Fibroblast of lung (primary cell): ENCODE data around the gene NKRF. TPM values are rescaled to one million over a fixed set of nuclear protein-coding genes. Genes with fewer than 3 reads are reported as not detected.
A peak's percentile ranks its signal among the peaks of the same experiment; 100 is the strongest.

Experiments used
- DNase-seq, 2 donors: peaks; one replicate each; pipeline versions ENCODE4 v3.0.0 to v3.0.0-alpha.2; 2010; ENCODE audit warnings: low read depth in 2 of 2
- H2AFZ ChIP-seq: 2 replicates; pipeline ENCODE4 v1.5.1; 2012; ENCODE audit warnings: low read length, control low read depth, inconsistent platforms
- H3K27ac ChIP-seq: 2 replicates; pipeline ENCODE4 v1.5.1; 2011; ENCODE audit warnings: low read length, control low read depth; ENCODE audit not compliant: insufficient read depth
- H3K27me3 ChIP-seq: 2 replicates; pipeline ENCODE4 v1.5.1; 2011; ENCODE audit warnings: mild to moderate bottlenecking, low read length; ENCODE audit not compliant: control insufficient read depth, insufficient read depth
- H3K36me3 ChIP-seq: 2 replicates; pipeline ENCODE4 v1.5.1; 2011; ENCODE audit warnings: low read length; ENCODE audit not compliant: control insufficient read depth, insufficient read depth
- H3K4me1 ChIP-seq: 2 replicates; pipeline ENCODE4 v1.5.1; 2011; ENCODE audit warnings: low read length; ENCODE audit not compliant: control insufficient read depth, insufficient read depth; ENCODE audit errors: extremely low read depth
- H3K4me2 ChIP-seq: 2 replicates; pipeline ENCODE4 v1.5.1; 2011; ENCODE audit warnings: low read length, control low read depth; ENCODE audit not compliant: insufficient read depth; ENCODE audit errors: extremely low read depth
- H3K4me3 ChIP-seq, 4 experiments: fragments of 200-600 bp in 1 of 4; sonication (generic) in 1 of 4; replicated peaks in 1 of 4; 2 replicates each; pipeline ENCODE4 v1.5.1; 2011 to 2016; ENCODE audit warnings: low read length in 4 of 4, low read depth in 3 of 4, mild to moderate bottlenecking in 3 of 4, control low read depth in 2 of 4, inconsistent platforms in 1 of 4, mixed read lengths in 1 of 4; ENCODE audit not compliant: insufficient read depth in 1 of 4; ENCODE audit errors: control extremely low read depth in 1 of 4
- H3K79me2 ChIP-seq: 2 replicates; pipeline ENCODE4 v1.5.1; 2012; ENCODE audit warnings: mild to moderate bottlenecking, low read length, inconsistent platforms; ENCODE audit not compliant: control insufficient read depth, insufficient read depth
- H3K9ac ChIP-seq: 2 replicates; pipeline ENCODE4 v1.5.1; 2011; ENCODE audit warnings: mild to moderate bottlenecking, low read length, control low read depth; ENCODE audit not compliant: insufficient read depth
- H3K9me3 ChIP-seq: 2 replicates; pipeline ENCODE4 v1.5.1; 2012; ENCODE audit warnings: low read depth, low read length; ENCODE audit not compliant: control insufficient read depth, insufficient read depth
- H4K20me1 ChIP-seq: 2 replicates; pipeline ENCODE4 v1.5.1; 2011; ENCODE audit warnings: low read length; ENCODE audit not compliant: control insufficient read depth, insufficient read depth; ENCODE audit errors: extremely low read depth
- CTCF ChIP-seq, 2 donors: IDR thresholded peaks in 1 of 2; conservative IDR thresholded peaks in 1 of 2; 1 replicate in 1 of 2; 2 replicates in 1 of 2; pipeline ENCODE4 v1.5.1; 2011 to 2012; ENCODE audit warnings: low read length in 2 of 2, control low read depth in 1 of 2, inconsistent platforms in 1 of 2, low read depth in 1 of 2, mild to moderate bottlenecking in 1 of 2
- EZH2 ChIP-seq: IDR thresholded peaks from 2 replicates; pipeline ENCODE4 v1.5.1; 2012; ENCODE audit warnings: low read length, control low read depth, mild to moderate bottlenecking; ENCODE audit errors: missing control alignments
- polyA plus RNA-seq, 2 donors: library from polyadenylated mRNA; depleted of rRNA in 1 of 2; stranded (reverse) in 1 of 2; unstranded in 1 of 2; fragments of >200 nt; gene quantifications; 2 replicates each; pipeline ENCODE4 v1.2.1, GENCODE V29; 2011 to 2012; ENCODE audit warnings: missing spikeins in 1 of 2
- total RNA-seq: library from RNA; depleted of rRNA; stranded (reverse); fragments of >200 nt; gene quantifications from 2 replicates; pipeline ENCODE4 v1.2.1, GENCODE V29; 2014

The NKRF gene
- total and polyA plus RNA-seq, 2 donors (not counting 1 experiment from before 2014, with no cell fraction given): 4.1 to 7.1 TPM

- Histone ChIP-seq H3K27ac (peak overlapping the region; percentile 91), H3K4me2 (peak overlapping the region; percentile 39), H2AFZ (peak overlapping the region; percentile 68), H4K20me1 (no peaks in the 10 kb centered on the region), H3K4me1 (no peaks in the 10 kb centered on the region), H3K27me3 (no peaks in the 10 kb centered on the region), H3K9ac (peak overlapping the region; percentile 92), H3K36me3 (no peaks in the 10 kb centered on the region), H3K79me2 (peaks cover 30% of the 10 kb centered on the region), H3K4me3 (peak overlapping the region; percentile 63 to 77 (median 74)), H3K9me3 (no peaks in the 10 kb centered on the region)
- no peak for TF ChIP-seq EZH2
- TF ChIP-seq CTCF (conservative IDR thresholded peaks at IDR 0.05 in 1 of 2, IDR thresholded peaks at IDR 0.05 in 1 of 2; ENCODE audit: low read depth in 1 of 2, low read length in 2 of 2): no peak
- no peak for DNase-seq
Observed at GRCh38 chrX:119607018-119607389, 780 bp upstream of the NKRF start.

- Histone ChIP-seq H2AFZ (peak overlapping the region; percentile 89), H3K79me2 (peaks cover 32% of the 10 kb centered on the region)
- no peak for TF ChIP-seq CTCF (conservative IDR thresholded peaks at IDR 0.05 in 1 of 2, IDR thresholded peaks at IDR 0.05 in 1 of 2; ENCODE audit: low read depth in 1 of 2, low read length in 2 of 2)
- TF ChIP-seq EZH2: no peak
Observed at GRCh38 chrX:119605464-119606279, 552 bp downstream of the NKRF start.

GRCh38 chrX:119604766-119605463, 1.3 kb downstream of the NKRF start:
- no peak overlapping the region for H2AFZ ChIP-seq
- H3K79me2 ChIP-seq: peaks cover 32% of the 10 kb centered on the region
- peak overlapping the region; percentile 53 for H3K9ac ChIP-seq
- H3K27me3 ChIP-seq: no peaks in the 10 kb centered on the region
- H3K4me3 ChIP-seq: peak overlapping the region; percentile 65 to 75 (median 70)
- TF ChIP-seq CTCF (conservative IDR thresholded peaks at IDR 0.05 in 1 of 2, IDR thresholded peaks at IDR 0.05 in 1 of 2; ENCODE audit: low read depth in 1 of 2, low read length in 2 of 2): no peak
- no peak for TF ChIP-seq EZH2
- no peaks in the 10 kb centered on the region for H3K4me1 ChIP-seq
- peak overlapping the region; percentile 85 for H3K4me2 ChIP-seq
- H3K27ac ChIP-seq: peak overlapping the region; percentile 38
- no peaks in the 10 kb centered on the region for H3K36me3 ChIP-seq
- no peak for DNase-seq
- no peaks in the 10 kb centered on the region for H3K9me3 ChIP-seq
- no peaks in the 10 kb centered on the region for H4K20me1 ChIP-seq

More at GRCh38 chrX:119605464-119606279, 552 bp downstream of the NKRF start:
- H3K27ac ChIP-seq: peak overlapping the region; percentile 91
- H3K9ac ChIP-seq: peak overlapping the region; percentile 92
- no peaks in the 10 kb centered on the region for H3K27me3 ChIP-seq
- H3K36me3 ChIP-seq: no peaks in the 10 kb centered on the region
- peak overlapping the region; percentile 65 to 77 (median 74) for H3K4me3 ChIP-seq
- H3K4me1 ChIP-seq: no peaks in the 10 kb centered on the region
- DNase-seq: no peak
- no peaks in the 10 kb centered on the region for H3K9me3 ChIP-seq
- peak overlapping the region; percentile 85 for H3K4me2 ChIP-seq
- H4K20me1 ChIP-seq: no peaks in the 10 kb centered on the region
